ENCODE results near the gene BCAN.

DNA sequence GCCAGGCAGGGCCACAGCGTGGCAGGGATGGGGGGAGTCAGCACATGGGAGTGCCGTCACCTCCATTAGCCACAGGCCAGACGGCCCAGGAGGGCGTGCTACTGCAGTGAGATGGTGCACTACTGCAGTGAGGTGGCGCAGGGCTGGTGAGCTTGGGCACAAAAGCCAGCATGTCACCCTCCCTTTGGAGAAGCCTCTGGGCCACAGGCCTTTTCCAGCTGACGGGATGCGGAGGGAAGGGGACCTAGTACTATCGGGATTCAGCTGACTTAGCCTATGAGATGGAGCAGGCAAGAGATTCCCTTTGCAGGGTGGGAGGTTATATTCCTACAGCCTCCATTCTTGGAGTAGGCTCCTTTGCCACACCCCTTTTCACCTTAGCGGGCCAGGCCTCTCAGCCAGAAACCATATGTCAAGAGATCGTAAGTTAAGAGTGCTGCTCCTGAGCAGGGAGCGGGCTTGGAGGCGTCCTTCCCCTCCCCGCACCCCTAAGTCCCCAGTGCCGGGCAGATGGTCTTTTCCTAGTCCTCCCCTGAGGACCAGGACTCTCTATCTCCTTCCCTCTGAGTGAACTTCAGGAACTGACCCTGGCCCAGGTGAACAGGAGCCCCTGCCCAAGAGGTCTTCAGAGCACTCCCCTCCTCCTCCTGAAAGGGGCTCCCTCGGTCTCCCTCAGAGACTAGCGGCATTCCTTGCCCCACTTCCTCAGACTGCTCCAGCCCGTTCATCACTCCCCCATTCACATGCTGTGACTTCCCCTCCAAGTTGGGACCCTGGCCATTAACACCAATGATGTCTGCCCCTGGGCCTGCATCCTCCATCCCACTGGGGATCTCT, 27.1 kb downstream of the BCAN start:
- TF ChIP-seq, protein P1, sequence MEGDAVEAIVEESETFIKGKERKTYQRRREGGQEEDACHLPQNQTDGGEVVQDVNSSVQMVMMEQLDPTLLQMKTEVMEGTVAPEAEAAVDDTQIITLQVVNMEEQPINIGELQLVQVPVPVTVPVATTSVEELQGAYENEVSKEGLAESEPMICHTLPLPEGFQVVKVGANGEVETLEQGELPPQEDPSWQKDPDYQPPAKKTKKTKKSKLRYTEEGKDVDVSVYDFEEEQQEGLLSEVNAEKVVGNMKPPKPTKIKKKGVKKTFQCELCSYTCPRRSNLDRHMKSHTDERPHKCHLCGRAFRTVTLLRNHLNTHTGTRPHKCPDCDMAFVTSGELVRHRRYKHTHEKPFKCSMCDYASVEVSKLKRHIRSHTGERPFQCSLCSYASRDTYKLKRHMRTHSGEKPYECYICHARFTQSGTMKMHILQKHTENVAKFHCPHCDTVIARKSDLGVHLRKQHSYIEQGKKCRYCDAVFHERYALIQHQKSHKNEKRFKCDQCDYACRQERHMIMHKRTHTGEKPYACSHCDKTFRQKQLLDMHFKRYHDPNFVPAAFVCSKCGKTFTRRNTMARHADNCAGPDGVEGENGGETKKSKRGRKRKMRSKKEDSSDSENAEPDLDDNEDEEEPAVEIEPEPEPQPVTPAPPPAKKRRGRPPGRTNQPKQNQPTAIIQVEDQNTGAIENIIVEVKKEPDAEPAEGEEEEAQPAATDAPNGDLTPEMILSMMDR (conservative IDR thresholded peaks at IDR 0.05), result no peak
- TF ChIP-seq EZH2 (IDR thresholded peaks at IDR 0.05; ENCODE audit: low read depth), result no peak
